Osteoblast (primary cell): ENCODE measurements around the gene COX6A1. TPM values are rescaled to one million over a fixed set of nuclear protein-coding genes. Genes with fewer than 3 reads are reported as not detected.
A peak's percentile ranks its signal among the peaks of the same experiment; 100 is the strongest.

Experiments
- DNase-seq: peaks from one replicate; pipeline ENCODE4 v3.0.0; 2011; ENCODE audit warnings: low spot score, mixed read lengths; ENCODE audit not compliant: insufficient read length; ENCODE audit errors: missing footprints
- H2AFZ ChIP-seq: 2 replicates; pipeline ENCODE4 v1.6.0; 2011; ENCODE audit warnings: mild to moderate bottlenecking, low read length
- H3K27ac ChIP-seq: 2 replicates; pipeline ENCODE4 v1.5.1; 2011; ENCODE audit warnings: mild to moderate bottlenecking, low read depth, low read length, moderate library complexity
- H3K27me3 ChIP-seq: 2 replicates; pipeline ENCODE4 v1.6.0; 2012; ENCODE audit warnings: mild to moderate bottlenecking, control low read depth, inconsistent platforms, low read length, moderate library complexity; ENCODE audit not compliant: insufficient read depth
- H3K36me3 ChIP-seq: 2 replicates; pipeline ENCODE4 v1.5.1; 2011; ENCODE audit warnings: mild to moderate bottlenecking, low read length, control low read depth, moderate library complexity; ENCODE audit not compliant: insufficient read depth
- H3K4me1 ChIP-seq: 2 replicates; pipeline ENCODE4 v1.5.1; 2011; ENCODE audit warnings: mild to moderate bottlenecking, low read length, control low read depth, moderate library complexity; ENCODE audit not compliant: insufficient read depth
- H3K4me2 ChIP-seq: 2 replicates; pipeline ENCODE4 v1.6.0; 2011; ENCODE audit warnings: mild to moderate bottlenecking, low read length; ENCODE audit not compliant: insufficient read depth
- H3K4me3 ChIP-seq: fragments of 200-600 bp; sonication (generic); 3 replicates; pipeline ENCODE4 v1.5.1; 2012; ENCODE audit warnings: mild to moderate bottlenecking, low read length, inconsistent platforms; ENCODE audit not compliant: insufficient read depth
- H3K79me2 ChIP-seq: 2 replicates; pipeline ENCODE4 v1.6.0; 2012; ENCODE audit warnings: mild to moderate bottlenecking, low read length, control low read depth, inconsistent platforms; ENCODE audit not compliant: insufficient read depth
- H3K9me3 ChIP-seq: 2 replicates; pipeline ENCODE4 v1.5.1; 2011; ENCODE audit warnings: low read depth, low read length, control low read depth
- H4K20me1 ChIP-seq: 2 replicates; pipeline ENCODE4 v1.6.0; 2012; ENCODE audit warnings: mild to moderate bottlenecking, low read length, control low read depth; ENCODE audit not compliant: insufficient read depth
- CTCF ChIP-seq: IDR thresholded peaks from 2 replicates; pipeline ENCODE4 v1.5.1; 2011; ENCODE audit warnings: mild to moderate bottlenecking, low read depth, low read length, moderate library complexity; ENCODE audit errors: extremely low read depth
- total RNA-seq: library from RNA; depleted of rRNA; stranded (reverse); fragments of >200 nt; gene quantifications from 2 replicates; pipeline ENCODE4 v1.2.3, GENCODE V29; 2012

COX6A1 gene
- total RNA-seq, 1 donor: 256 TPM

GRCh38 chr12:120403869-120404268, 34.0 kb upstream of the COX6A1 start:
- H2AFZ ChIP-seq: no peak overlapping the region
- no peaks in the 10 kb centered on the region for H3K9me3 ChIP-seq
- H3K4me3 ChIP-seq: no peak overlapping the region
- no peak overlapping the region for H3K27ac ChIP-seq
- no peak for TF ChIP-seq CTCF
- H3K79me2 ChIP-seq: no peaks in the 10 kb centered on the region
- peak; percentile 55 for DNase-seq
- no peaks in the 10 kb centered on the region for H3K4me1 ChIP-seq
- no peaks in the 10 kb centered on the region for H4K20me1 ChIP-seq
- no peak overlapping the region for H3K4me2 ChIP-seq
- H3K36me3 ChIP-seq: no peaks in the 10 kb centered on the region
- no peaks in the 10 kb centered on the region for H3K27me3 ChIP-seq

GRCh38 chr12:120404271-120404670, 33.6 kb upstream of the COX6A1 start:
- H3K27me3 ChIP-seq: no peaks in the 10 kb centered on the region
- H4K20me1 ChIP-seq: no peaks in the 10 kb centered on the region
- H3K36me3 ChIP-seq: no peaks in the 10 kb centered on the region
- no peak overlapping the region for H3K27ac ChIP-seq
- H3K79me2 ChIP-seq: no peaks in the 10 kb centered on the region
- no peak for DNase-seq
- no peak overlapping the region for H3K4me2 ChIP-seq
- TF ChIP-seq CTCF: no peak
- no peak overlapping the region for H2AFZ ChIP-seq
- H3K4me1 ChIP-seq: no peaks in the 10 kb centered on the region
- H3K9me3 ChIP-seq: no peaks in the 10 kb centered on the region
- no peak overlapping the region for H3K4me3 ChIP-seq

- TF ChIP-seq CTCF: no peak
- no peaks in the 10 kb centered on the region for H3K27me3 ChIP-seq
- H3K36me3 ChIP-seq: no peaks in the 10 kb centered on the region
- no peaks in the 10 kb centered on the region for H4K20me1 ChIP-seq
- H3K9me3 ChIP-seq: no peaks in the 10 kb centered on the region
- peak; percentile 64 for DNase-seq
- no peaks in the 10 kb centered on the region for H3K4me1 ChIP-seq
- no peak overlapping the region for H3K4me3 ChIP-seq
- H3K4me2 ChIP-seq: no peak overlapping the region
- no peaks in the 10 kb centered on the region for H3K79me2 ChIP-seq
- no peak overlapping the region for H2AFZ ChIP-seq
- H3K27ac ChIP-seq: no peak overlapping the region
These were observed 31.8 kb upstream of the COX6A1 start for GRCh38 chr12:120406069-120406468.

GRCh38 chr12:120406553-120406952, 31.4 kb upstream of the COX6A1 start:
- H2AFZ ChIP-seq: no peak overlapping the region
- no peak for TF ChIP-seq CTCF
- H3K79me2 ChIP-seq: no peaks in the 10 kb centered on the region
- H3K4me1 ChIP-seq: no peaks in the 10 kb centered on the region
- no peaks in the 10 kb centered on the region for H4K20me1 ChIP-seq
- no peak overlapping the region for H3K4me3 ChIP-seq
- no peak overlapping the region for H3K4me2 ChIP-seq
- no peaks in the 10 kb centered on the region for H3K36me3 ChIP-seq
- no peaks in the 10 kb centered on the region for H3K27me3 ChIP-seq
- H3K9me3 ChIP-seq: no peaks in the 10 kb centered on the region
- H3K27ac ChIP-seq: no peak overlapping the region
- no peak for DNase-seq
